HG02763 (cell line): ENCODE measurements around the gene SCAF1.
A peak's percentile ranks its signal among the peaks of the same experiment; 100 is the strongest.

Source experiments
- ATAC-seq: cut with Tn5 transposase; IDR thresholded peaks from one replicate; pipeline ENCODE4 v1.9.1; 2021; ENCODE audit warnings: mild to moderate bottlenecking, moderate library complexity; ENCODE audit not compliant: unreplicated experiment

Gene SCAF1, protein sequence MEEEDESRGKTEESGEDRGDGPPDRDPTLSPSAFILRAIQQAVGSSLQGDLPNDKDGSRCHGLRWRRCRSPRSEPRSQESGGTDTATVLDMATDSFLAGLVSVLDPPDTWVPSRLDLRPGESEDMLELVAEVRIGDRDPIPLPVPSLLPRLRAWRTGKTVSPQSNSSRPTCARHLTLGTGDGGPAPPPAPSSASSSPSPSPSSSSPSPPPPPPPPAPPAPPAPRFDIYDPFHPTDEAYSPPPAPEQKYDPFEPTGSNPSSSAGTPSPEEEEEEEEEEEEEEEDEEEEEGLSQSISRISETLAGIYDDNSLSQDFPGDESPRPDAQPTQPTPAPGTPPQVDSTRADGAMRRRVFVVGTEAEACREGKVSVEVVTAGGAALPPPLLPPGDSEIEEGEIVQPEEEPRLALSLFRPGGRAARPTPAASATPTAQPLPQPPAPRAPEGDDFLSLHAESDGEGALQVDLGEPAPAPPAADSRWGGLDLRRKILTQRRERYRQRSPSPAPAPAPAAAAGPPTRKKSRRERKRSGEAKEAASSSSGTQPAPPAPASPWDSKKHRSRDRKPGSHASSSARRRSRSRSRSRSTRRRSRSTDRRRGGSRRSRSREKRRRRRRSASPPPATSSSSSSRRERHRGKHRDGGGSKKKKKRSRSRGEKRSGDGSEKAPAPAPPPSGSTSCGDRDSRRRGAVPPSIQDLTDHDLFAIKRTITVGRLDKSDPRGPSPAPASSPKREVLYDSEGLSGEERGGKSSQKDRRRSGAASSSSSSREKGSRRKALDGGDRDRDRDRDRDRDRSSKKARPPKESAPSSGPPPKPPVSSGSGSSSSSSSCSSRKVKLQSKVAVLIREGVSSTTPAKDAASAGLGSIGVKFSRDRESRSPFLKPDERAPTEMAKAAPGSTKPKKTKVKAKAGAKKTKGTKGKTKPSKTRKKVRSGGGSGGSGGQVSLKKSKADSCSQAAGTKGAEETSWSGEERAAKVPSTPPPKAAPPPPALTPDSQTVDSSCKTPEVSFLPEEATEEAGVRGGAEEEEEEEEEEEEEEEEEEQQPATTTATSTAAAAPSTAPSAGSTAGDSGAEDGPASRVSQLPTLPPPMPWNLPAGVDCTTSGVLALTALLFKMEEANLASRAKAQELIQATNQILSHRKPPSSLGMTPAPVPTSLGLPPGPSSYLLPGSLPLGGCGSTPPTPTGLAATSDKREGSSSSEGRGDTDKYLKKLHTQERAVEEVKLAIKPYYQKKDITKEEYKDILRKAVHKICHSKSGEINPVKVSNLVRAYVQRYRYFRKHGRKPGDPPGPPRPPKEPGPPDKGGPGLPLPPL

DNA sequence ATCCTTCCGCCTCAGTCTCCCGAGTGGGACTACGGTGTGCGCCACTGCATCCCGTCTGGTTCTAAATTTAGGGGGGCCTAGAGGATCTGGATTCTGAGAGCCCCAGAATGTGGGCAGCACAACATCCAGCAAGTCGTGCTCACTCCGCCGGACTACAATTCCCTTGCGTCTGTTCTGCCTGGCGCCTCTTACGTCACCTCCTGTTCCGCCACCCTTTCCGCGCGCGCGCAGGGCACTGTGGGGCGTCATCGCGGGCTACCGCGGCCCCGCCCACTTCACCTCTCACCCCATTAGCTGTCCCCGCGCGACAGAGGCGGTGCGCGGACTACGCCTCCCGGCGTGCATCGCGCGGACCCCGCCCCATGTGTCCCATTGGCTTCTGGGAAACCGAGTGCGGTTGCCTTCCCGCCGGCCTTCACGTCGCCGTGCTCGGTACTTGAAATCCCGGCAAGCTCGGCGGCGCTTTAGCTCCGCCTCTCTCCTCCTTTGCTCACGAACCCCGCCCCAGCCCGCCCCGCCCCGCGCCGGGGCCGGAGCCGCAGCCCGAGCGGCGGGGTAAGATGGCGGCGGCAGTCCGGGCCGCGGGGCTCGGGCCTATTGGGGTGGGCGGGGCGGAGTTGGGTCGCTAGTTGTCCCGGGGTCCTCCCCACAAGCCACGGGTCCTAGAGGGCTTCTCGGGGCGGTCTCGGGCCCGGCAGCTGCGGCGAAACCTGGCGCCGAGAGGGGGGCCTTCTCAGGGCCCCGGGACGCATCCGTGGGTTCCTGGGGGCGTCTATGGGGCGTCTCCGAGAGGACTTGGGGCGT lies at the start of gene SCAF1:
Gene SCAF1, plus strand, starts transcription at position 522 of the 804 bp plus-strand sequence. CDS start 2,818 bp downstream, outside the sequence.
- peak; percentile 63 for ATAC-seq

DNA sequence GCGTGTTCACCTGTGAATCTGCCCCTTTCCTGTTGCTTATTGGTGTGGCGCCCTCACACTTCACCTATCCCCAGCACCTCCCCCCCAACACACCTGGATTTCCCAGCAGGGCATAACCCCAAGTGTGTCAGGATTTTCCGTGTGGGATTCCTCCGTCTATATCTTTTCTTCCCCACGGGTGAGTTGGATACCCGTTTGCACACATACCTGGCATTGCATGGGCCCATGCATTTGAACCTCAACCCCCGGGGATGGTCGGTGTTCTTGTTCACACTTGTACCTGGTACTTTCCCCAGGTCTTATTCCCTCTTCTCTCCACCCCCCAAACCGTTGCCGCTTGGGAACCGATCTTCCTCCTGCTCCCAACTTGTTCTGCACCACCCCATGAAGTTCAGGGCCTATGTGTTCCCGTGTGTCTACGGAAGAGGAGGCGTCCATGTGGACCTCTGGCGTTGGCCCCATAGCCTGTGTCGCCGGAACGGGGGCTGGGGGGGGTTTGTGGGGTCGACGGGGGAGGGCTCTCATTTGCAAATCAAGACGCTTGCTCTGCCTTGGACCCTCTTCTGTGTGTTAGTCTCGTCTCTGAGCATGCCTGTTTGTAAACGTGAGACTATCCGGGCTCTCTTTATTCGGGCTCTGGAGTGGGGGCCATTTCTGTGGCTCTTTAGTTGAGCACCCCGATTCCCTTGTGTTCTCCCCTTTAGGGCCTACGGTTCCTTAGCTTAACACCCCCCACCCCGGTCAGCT lies 49.4 kb upstream of the SCAF1 start:
- no peak for ATAC-seq

DNA sequence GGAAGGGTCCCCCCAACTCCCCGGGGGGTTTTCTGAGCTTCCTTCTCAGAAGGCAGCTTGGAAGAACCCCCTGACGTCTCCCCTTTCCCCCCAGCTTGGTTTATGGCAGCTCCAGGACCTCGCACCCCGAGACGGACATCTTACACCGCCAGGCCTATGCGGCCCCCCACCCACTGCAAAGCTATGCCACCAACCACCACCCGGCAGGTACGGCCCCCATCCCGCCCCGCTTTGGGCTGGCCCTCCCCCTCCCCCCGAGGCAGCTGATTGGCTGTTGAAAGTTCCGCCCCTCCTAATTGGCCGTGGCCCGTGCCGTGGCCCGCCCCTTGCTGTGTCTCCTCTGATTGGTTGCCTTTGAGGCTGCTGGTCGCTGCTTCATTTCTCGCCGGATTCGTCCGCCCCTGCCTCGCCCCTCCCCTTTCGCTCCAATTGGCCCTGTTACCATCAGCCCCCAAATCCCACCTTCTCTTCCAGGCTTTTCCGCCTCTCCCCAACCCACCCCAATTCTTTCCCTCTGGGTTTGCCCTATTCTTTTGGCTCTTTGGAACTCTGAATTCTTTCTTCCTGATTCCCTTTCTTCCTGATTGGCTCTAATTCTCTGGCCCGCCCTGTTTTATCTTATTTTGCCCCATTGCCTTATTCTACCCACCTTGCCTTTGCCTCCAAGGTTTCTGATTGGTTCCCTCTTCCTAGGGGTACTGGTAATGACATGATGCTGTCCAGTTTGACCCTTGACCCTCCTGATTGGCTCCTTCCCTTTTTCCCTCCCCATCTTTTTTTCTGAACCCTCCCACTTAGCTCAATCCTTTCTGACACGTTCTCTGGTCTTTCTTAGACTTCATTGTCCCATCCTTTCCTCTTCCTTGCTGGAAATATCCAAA lies 48.5 kb upstream of the SCAF1 start:
- ATAC-seq: peak; percentile 37

DNA sequence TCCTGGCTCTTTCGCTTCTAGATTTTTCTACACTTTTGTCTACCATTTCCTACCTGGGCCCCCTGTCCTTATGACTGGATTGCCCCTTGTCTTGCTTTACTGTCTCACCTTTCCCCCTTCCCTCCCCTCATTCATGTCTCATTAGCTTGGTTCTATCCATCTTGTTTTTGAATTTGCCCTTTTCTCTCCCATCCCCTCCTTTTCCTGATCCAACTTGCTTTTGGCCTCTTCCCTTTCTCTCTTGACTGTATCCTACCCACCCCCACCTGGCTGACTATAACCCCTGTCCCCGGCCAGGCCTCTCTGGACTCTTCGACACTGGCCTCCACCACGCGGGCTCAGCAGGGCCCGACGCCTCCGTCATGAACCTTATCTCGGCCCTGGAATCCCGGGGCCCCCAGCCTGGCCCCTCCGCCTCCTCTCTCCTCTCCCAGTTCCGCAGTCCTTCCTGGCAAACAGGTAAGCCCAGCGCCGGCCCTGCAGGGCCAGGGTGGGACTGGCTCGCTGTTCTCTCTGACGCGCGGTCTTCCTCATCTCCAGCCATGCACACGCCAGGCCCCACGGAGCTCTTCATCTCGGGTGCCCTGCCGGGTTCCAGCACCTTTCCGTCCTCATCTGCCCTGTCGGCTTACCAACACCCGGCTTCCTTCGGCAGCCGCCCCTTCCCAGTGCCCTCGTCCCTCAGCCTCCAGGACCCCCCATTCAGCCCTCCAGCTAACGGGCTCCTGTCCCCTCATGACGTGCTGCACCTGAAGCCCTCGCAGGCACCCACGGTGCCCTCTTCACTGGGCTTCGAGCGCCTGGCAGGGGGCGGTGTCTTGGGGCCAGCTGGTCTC lies 47.6 kb upstream of the SCAF1 start:
- ATAC-seq: no peak

DNA sequence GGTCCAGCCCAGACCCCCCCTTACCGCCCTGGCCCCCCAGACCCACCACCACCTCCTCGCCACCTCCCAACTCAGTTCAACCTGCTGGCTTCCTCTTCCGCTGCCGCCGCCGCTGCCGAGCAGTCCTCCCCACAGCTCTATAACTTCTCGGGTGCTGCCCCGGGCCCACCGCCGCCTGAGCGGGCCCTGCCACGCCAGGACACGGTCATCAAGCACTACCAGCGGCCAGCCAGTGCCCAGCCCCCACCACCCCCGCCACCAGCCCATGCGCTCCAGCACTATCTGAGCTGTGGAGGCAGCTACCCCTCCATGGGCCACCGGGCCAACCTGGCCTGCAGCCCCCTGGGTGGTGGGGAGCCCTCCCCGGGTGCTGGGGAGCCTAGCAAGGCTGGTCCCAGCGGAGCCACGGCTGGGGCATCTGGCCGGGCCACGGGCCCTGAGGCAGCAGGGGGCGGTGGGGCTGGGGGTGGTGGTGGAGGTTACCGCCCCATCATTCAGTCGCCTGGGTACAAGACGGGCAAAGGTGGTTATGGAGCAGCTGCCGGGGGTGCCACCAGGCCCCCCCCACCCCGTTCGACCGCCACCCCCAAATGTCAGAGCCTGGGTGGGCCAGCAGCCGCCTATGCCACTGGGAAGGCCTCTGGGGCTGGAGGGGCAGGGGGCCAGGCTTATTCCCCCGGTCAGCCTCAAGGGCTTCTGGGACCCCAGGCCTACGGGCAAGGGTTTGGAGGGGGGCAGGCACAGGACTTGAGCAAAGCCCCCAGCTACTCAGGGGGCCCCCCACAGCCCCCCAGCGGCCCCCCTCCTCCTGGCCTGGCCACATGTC lies 46.8 kb upstream of the SCAF1 start:
- no peak for ATAC-seq

DNA sequence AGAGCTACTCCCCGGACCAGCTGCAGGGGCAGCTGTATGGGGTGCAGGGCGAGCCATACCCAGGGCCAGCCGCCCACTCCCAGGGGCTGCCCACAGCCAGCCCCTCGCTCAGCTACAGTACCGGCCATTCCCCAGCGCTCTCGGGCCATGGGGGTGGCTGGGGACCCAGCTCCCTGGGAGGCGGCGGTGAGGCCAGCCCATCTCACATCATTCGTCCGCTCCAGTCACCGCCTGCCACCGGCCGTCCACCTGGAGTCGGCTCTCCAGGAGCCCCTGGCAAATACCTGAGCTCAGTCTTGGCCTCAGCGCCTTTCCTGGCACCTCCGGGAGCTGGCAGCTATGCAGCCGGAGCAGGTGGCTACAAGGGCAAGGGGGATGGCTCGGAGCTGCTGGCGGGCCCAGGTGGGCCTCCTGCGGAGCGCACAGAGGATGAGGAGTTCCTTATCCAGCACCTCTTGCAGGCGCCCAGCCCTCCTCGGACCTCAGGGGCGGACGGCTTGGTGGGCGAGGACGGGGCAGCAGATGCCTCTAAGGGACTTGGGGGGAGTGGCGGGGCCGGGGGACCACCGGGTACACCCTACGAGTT lies 46.1 kb upstream of the SCAF1 start:
- no peak for ATAC-seq

DNA sequence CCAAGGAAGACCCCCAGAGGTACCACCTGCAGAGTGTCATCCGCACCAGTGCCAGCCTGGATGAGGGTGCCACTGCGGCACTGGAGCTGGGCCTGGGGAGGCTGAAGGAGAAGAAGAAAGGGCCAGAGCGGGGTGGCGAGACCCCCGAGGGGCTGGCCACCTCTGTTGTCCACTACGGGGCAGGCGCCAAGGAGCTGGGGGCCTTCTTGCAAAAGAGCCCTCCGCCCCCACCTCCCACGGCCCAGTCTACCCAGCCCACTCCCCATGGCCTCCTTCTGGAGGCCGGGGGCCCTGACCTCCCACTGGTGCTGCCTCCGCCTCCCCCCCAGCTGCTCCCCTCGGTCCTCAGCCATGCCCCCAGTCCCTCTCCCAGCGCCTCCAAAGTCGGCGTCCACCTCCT lies 45.6 kb upstream of the SCAF1 start:
- ATAC-seq: no peak

DNA sequence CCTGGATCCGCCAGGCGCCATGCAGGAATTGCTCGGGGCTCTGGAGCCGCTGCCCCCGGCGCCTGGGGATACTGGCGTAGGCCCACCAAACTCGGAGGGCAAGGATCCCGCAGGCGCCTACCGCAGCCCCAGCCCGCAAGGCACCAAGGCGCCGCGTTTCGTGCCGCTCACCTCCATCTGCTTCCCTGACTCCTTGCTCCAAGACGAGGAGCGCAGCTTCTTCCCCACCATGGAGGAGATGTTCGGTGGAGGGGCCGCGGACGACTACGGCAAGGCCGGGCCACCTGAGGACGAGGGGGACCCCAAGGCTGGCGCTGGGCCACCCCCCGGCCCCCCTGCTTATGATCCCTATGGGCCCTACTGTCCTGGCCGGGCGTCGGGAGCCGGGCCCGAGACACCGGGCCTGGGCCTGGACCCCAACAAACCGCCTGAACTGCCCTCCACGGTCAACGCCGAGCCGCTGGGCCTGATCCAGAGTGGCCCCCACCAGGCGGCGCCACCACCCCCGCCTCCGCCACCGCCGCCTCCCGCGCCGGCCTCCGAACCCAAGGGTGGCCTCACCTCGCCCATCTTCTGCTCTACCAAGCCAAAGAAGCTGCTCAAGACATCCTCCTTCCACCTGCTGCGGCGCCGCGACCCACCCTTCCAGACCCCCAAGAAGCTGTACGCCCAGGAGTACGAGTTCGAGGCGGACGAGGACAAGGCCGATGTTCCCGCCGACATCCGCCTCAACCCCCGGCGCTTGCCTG lies 44.9 kb upstream of the SCAF1 start:
- ATAC-seq: no peak

DNA sequence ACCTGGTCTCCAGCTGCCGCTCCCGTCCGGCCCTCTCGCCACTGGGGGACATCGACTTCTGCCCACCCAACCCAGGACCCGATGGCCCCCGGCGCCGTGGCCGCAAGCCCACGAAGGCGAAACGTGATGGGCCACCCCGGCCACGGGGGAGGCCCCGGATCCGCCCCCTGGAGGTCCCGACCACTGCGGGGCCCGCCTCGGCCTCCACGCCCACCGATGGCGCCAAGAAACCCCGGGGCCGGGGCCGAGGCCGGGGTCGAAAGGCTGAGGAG lies 44.4 kb upstream of the SCAF1 start:
- no peak for ATAC-seq

DNA sequence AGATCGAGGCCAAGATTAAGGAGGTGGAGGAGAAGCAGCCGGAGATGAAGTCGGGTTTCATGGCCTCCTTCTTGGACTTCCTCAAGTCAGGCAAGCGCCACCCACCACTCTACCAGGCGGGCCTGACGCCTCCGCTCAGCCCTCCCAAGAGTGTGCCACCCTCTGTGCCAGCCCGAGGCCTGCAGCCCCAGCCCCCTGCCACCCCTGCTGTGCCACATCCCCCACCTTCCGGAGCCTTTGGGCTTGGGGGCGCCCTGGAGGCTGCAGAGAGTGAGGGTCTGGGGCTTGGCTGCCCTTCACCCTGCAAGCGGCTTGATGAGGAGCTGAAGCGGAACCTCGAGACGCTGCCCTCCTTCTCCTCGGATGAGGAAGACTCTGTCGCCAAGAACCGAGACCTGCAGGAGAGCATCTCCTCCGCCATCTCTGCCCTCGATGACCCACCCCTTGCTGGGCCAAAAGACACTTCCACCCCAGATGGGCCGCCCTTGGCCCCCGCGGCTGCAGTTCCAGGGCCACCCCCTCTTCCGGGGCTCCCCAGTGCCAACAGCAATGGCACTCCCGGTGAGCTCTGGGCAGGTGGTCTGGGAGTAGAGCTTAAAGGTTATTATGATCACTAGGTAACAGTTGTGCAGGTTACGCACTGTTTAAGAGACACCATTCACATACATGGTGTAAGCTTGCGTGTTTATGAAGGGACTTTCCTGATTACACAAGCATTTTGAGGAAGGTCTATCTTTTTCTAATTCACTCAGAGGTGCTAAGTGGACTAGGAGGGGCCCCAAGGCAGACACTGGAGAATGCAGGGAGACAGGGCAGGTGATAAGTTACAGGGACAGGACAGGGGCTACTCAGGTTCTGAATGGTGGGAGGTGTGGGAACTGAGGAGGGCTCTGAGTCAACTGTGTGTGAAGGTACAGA lies 42.4 kb upstream of the SCAF1 start:
- no peak for ATAC-seq

DNA sequence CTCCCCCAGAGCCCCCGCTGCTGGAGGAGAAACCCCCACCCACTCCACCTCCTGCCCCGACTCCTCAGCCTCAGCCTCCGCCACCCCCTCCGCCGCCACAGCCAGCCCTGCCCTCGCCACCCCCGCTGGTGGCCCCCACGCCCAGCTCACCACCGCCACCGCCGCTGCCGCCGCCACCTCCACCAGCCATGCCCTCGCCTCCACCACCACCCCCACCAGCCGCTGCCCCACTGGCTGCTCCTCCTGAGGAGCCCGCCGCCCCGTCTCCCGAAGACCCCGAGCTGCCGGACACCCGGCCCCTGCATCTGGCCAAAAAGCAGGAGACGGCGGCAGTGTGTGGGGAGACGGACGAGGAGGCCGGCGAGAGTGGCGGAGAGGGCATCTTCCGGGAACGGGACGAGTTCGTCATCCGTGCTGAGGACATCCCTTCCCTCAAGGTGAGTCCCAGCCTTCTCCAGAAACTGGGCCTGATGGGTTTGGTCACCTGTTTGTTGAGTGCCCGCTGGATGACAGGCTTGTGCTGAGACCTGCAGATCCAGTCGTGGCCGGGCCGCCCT lies 40.4 kb upstream of the SCAF1 start:
- ATAC-seq: no peak

DNA sequence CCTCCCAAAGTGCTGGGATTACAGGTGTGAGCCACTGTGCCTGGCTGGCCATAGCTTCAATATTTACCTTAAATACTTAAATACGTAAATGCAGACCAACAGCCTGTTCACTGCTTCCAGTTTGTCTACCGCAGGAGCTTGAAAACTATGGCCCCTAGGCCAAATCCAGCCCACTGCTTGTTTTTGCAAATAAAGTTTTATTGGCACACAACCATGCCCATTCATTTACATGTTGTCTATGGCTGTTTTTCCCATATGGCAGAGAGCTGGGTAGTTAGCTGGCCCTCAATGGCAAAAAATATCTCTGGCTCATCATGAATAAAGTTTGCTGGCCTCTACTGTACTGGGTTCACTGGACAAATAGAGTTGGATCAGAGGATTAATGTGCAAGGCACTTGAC lies 39.2 kb upstream of the SCAF1 start:
- no peak for ATAC-seq

DNA sequence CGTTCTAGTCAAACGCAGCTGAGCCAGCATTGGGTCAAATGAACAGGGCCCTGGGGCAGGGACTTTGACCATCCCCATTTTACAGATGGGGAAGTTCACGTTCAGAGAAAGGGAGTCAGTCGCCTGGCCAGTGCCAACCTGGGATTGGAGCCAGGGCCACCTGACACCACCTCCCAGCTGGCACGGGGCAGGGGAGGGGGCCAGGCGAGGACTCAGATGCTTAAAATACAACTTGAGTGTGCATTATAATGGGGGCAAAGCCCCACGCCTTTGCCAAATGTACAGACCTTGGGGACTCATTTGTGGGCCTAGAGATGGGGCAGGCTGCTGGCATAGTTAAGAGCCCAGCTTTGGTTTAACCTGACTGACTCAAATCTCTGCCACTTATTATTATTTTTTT lies 36.4 kb upstream of the SCAF1 start:
- no peak for ATAC-seq

DNA sequence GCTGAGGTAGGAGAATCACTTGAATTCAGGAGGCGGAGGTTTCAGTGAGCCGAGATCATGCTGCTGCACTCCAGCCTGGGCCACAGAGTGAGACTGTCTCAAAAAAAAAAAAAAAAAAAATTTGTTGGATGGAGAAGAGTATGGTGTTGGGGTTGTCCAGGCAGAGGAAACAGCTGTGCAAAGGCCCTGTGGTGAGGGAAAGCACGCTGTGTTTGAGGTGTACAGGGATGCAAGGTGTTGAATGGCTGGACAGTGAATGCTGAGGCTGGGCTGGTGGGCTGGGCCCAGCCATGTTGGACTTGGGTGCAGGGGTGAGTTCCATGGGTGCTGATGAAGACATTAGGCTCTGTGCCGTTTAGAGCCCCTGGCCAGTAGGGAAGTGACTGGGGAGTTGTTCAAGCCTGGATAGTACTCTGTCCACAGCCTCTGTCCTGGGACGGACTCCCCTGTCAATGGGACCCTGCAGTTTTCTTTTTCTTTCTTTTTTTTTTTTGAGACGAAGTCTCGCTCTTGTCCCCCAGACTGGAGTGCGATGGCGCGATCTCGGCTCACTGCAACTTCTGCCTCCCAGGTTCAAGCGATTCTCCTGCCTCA lies 32.4 kb upstream of the SCAF1 start:
- no peak for ATAC-seq
